Ovary (tissue), 9 donors: ENCODE results near the gene EPS8L2. TPM values are rescaled to one million over a fixed set of nuclear protein-coding genes. Genes with fewer than 3 reads are reported as not detected.

Experiments
- DNase-seq, 5 donors: peaks; one replicate each; pipeline ENCODE4 v3.0.0-alpha.2; 2019 to 2020
- H3K27ac ChIP-seq, 2 donors: fragments of 200-600 bp; one replicate each; pipeline versions ENCODE4 v1.5.1 to v1.8.0; 2019 to 2022
- H3K27me3 ChIP-seq: fragments of 200-600 bp; one replicate; pipeline ENCODE4 v1.8.0; 2022
- H3K36me3 ChIP-seq: fragments of 200-600 bp; sonication (generic); one replicate; pipeline ENCODE4 v1.5.1; 2019
- H3K4me1 ChIP-seq: one replicate; pipeline ENCODE4 v1.8.1; 2013; ENCODE audit warnings: mild to moderate bottlenecking, moderate library complexity; ENCODE audit not compliant: insufficient read depth
- H3K4me3 ChIP-seq: fragments of 200-600 bp; sonication (generic); one replicate; pipeline ENCODE4 v1.5.1; 2017
- H3K9me3 ChIP-seq, 2 donors: fragments of 200-600 bp in 1 of 2; sonication (generic) in 1 of 2; one replicate each; pipeline versions ENCODE4 v1.5.1 to v1.8.1; 2013 to 2019; ENCODE audit warnings: mild to moderate bottlenecking in 1 of 2, moderate library complexity in 1 of 2
- EP300 ChIP-seq: sonication (generic); formaldehyde crosslinking; IDR thresholded peaks from one replicate; pipeline ENCODE4 v1.6.1; 2017; ENCODE audit warnings: antibody characterized with exemption
- POLR2A ChIP-seq: fragments of 450-650 bp; IDR thresholded peaks from one replicate; pipeline ENCODE4 v1.6.1; 2017; ENCODE audit warnings: antibody characterized with exemption, mild to moderate bottlenecking, moderate library complexity
- WGBS, 3 donors: extraction: QIAGEN DNeasy Blood & Tissue Kit in 1 of 3; methylation state at CpG; one replicate each; pipeline versions ENCODE4 v1.1.5 to v1.1.7; 2013 to 2017; 5-methylcytosine and 5-hydroxymethylcytosine counted together
- intact Hi-C, 4 donors: fragments of 100-400 bp; cut with DNase I; formaldehyde crosslinking; loops; one replicate each; pipeline versions ENCODE4 v1.11.0 to v1.15.1; 2022 to 2023
- polyA plus RNA-seq, 2 donors: library from polyadenylated mRNA; stranded (reverse); fragments of 200-250 nt in 1 of 2; fragments of 350-450 nt in 1 of 2; fragmentation: Illumina TruSeq in 1 of 2; extraction: RNeasy Lipid Tissue Mini Kit (QIAGEN cat#74804) in 1 of 2; gene quantifications; one replicate each; pipeline ENCODE4 v1.2.3, GENCODE V29; 2013 to 2014
- total RNA-seq, 7 donors: library from RNA; depleted of rRNA in 2 of 7; stranded (reverse); fragments of >200 nt in 2 of 7; fragmentation: NEBNext Ultra II Directional in 3 of 7; extraction: Animal tissue kit (Norgen Biotek cat#: 25700) in 3 of 7; gene quantifications; one replicate each; pipeline versions ENCODE4 v1.1.0 to v1.2.4, GENCODE V29; 2016 to 2023
- TF ChIP-seq, protein P1 (sequence below), 3 donors: fragments of 450-650 bp in 2 of 3; fragments of 200-600 bp in 1 of 3; IDR thresholded peaks; one replicate each; pipeline versions ENCODE4 v1.5.1 to v1.8.0; 2016 to 2022; ENCODE audit warnings: antibody characterized with exemption in 3 of 3, mild to moderate bottlenecking in 1 of 3
- donor health status: DM: no; HTN: no; CAD: no; lungs with moderate emphysema.
- donor health status: DM: no; HTN: no; CAD: no.
- donor health status: Bipolar disorder and iron deficiency.
- donor health status: DM: yes; HTN: yes; CAD: no.
- donor health status: DM: no; HTN: no; CAD: no.
- donor health status: DM: yes; HTN: yes; CAD: no.

EPS8L2 gene
- total and polyA plus RNA-seq, 9 donors: 5.9 to 57.9 (median 33.3) TPM

DNA sequence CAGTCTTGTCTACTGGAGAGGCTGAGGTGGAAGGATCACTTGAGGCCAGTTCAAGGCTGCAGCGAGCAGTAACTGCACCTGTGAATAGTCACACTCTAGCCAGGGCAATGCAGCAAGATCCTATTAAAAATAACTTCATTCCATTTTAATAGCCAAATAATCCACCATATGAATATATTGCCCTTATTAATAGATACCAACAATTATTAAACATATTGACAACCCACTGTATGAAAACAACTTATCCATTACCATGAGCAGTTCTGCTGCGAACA is 60.8 kb downstream of the EPS8L2 start:
- no peak overlapping the region for H3K4me3 ChIP-seq
- H3K27ac ChIP-seq: no peak overlapping the region
- no peaks in the 10 kb centered on the region for H3K27me3 ChIP-seq
- no peak for DNase-seq
- intact Hi-C loops: no loop called here
- 96 to 98% (median 96%) methylated on average over 2 of the region's 2 CpGs for WGBS, 3 donors
- no peaks in the 10 kb centered on the region for H3K4me1 ChIP-seq
- no peaks in the 10 kb centered on the region for H3K9me3 ChIP-seq
- no peaks in the 10 kb centered on the region for H3K36me3 ChIP-seq
- TF ChIP-seq POLR2A (no peak), EP300 (no peak)
- TF ChIP-seq, protein P1, sequence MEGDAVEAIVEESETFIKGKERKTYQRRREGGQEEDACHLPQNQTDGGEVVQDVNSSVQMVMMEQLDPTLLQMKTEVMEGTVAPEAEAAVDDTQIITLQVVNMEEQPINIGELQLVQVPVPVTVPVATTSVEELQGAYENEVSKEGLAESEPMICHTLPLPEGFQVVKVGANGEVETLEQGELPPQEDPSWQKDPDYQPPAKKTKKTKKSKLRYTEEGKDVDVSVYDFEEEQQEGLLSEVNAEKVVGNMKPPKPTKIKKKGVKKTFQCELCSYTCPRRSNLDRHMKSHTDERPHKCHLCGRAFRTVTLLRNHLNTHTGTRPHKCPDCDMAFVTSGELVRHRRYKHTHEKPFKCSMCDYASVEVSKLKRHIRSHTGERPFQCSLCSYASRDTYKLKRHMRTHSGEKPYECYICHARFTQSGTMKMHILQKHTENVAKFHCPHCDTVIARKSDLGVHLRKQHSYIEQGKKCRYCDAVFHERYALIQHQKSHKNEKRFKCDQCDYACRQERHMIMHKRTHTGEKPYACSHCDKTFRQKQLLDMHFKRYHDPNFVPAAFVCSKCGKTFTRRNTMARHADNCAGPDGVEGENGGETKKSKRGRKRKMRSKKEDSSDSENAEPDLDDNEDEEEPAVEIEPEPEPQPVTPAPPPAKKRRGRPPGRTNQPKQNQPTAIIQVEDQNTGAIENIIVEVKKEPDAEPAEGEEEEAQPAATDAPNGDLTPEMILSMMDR (IDR thresholded peaks at IDR 0.05): no peak

DNA sequence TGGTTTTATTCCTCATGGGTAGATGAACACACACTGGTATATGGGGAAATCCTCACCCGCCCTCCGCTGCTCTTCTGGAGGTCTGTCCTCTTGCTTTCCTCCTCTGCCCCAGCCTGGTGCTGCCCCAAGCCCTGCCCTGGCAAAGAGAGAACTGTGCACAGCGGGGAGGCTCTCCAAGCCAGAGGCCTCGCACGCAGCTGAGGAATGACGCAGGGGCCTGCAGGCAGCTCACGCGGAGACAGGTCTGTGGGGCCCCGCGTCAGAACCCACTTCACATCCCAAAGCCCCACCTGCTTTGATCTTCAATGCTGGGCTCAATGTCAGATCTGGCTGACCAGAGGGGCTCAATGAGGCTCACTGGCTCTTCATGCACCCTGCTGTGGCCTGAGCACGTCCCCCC is 61.2 kb downstream of the EPS8L2 start:
- intact Hi-C loops: no loop called here
- TF ChIP-seq EP300: no peak
- TF ChIP-seq POLR2A: no peak
- TF ChIP-seq, protein P1 (IDR thresholded peaks at IDR 0.05): no peak
- no peaks in the 10 kb centered on the region for H3K9me3 ChIP-seq
- H3K36me3 ChIP-seq: no peaks in the 10 kb centered on the region
- H3K4me3 ChIP-seq: no peak overlapping the region
- 90 to 95% (median 91%) methylated on average over 11 of the region's 11 CpGs for WGBS, 3 donors
- no peak overlapping the region for H3K27ac ChIP-seq
- H3K4me1 ChIP-seq: no peaks in the 10 kb centered on the region
- no peaks in the 10 kb centered on the region for H3K27me3 ChIP-seq
- DNase-seq: no peak

DNA sequence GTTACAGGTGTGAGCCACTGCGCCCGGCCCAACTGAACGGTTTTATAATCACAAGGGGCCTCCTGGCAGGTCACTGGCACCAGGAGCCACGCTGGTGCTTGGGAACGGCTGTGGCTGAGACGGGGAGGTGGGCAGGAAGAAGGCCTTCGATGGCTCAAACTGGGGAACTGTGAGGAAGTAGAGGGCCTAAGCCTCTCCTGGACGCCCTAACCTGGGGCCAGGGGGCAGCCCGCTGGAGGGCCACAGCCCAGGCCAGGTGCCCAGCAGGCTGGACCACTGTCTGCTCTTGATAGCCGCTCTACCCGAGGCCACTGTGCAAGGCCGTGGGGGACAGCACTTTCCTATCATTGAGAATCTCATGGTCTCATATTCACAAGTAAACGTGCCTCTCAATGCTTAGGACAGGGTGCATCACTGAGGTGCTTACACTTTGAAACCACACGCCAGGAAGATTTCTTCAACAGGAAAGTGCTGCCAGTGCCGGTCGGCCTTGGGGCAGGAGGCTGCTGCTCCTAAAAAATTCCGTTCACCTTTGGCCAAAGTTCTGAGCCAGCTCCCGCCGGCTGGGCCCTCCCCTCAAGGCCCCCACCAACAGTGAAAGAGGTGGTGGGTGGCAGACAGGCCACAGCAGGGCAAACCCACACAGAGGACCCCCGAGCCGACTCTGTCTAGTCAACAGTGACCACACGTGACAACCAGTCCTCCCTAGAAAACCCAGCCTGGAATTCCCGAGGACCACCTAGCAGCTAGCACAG is 64.0 kb downstream of the EPS8L2 start:
- Histone ChIP-seq H3K4me1 (peaks cover 2% of the 10 kb centered on the region), H3K9me3 (no peaks in the 10 kb centered on the region), H3K27ac (no peak overlapping the region), H3K4me3 (no peak overlapping the region), H3K27me3 (no peaks in the 10 kb centered on the region), H3K36me3 (no peaks in the 10 kb centered on the region)
- WGBS, 3 donors: 84 to 88% (median 86%) methylated on average over 22 to 23 of the region's 23 CpGs
- TF ChIP-seq, protein P1 (IDR thresholded peaks at IDR 0.05): no peak
- TF ChIP-seq EP300: no peak
- no peak for TF ChIP-seq POLR2A
- DNase-seq: no peak
- intact Hi-C loops: no loop called here

DNA sequence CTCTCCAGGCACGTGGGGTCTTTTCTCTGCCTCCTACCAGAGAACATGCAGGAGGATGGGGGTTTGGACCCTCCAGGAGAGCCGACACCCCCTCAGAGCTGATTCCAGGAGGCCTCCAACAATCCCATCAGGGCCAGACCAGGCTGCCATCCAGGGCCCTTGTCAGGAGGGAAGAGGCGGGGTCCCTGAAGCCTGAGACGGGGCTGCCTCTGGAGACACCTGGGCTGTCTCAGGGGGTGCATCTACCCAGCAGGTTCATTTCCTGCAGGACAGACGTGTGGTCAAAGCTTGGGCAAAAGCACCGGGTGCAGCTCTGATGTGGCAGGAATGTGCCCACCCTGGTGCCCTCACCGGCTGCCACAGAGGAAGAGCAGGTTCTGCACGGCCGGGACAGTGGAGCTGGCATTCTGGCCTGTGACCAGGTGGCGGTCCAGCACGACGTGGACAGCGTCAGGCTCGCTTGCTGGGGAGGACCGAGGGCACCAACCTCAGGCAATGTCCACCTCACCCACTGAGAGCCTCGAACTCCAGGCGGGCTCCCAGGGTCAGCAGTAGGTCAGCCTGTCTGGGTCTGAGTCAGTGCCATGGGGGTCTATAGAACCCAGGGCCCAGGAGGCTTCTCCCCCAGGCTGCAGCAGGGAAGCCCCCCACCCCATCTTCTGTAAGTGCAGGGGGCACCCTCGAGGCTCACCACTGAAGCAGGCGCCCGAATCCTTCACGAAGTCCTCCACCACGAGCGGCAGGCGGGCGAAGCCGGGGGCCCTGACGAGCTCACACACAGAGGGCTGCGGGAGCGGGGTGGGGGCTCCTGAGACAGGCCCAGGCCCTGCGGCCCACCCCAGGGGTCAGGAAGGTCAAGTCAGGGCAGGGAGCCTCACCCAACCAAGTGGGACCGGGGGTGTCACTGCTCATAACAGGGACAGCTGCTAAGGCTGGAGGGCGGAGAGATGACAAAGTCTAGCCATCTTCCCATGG is 64.9 kb downstream of the EPS8L2 start:
- Histone ChIP-seq H3K4me1 (peaks cover 3% of the 10 kb centered on the region), H3K27ac (no peak overlapping the region), H3K9me3 (no peaks in the 10 kb centered on the region), H3K4me3 (no peak overlapping the region), H3K27me3 (no peaks in the 10 kb centered on the region), H3K36me3 (no peaks in the 10 kb centered on the region)
- peak in 1 of 5 donors; percentile 24 for DNase-seq
- TF ChIP-seq, protein P1 (IDR thresholded peaks at IDR 0.05): no peak
- 85 to 89% (median 88%) methylated on average over 32 of the region's 32 CpGs for whole genome bisulfite sequencing, 3 donors
- intact Hi-C loops: no loop called here
